ENCODE results near the gene PACRG. TPM values are rescaled to one million over a fixed set of nuclear protein-coding genes. Genes with fewer than 3 reads are reported as not detected.

PACRG gene
- total and polyA plus RNA-seq, 2 of the 13 experiments (the other 11 are each of a cell fraction or from before 2014, with no cell fraction given): 0.13 TPM; not detected in 1

DNA sequence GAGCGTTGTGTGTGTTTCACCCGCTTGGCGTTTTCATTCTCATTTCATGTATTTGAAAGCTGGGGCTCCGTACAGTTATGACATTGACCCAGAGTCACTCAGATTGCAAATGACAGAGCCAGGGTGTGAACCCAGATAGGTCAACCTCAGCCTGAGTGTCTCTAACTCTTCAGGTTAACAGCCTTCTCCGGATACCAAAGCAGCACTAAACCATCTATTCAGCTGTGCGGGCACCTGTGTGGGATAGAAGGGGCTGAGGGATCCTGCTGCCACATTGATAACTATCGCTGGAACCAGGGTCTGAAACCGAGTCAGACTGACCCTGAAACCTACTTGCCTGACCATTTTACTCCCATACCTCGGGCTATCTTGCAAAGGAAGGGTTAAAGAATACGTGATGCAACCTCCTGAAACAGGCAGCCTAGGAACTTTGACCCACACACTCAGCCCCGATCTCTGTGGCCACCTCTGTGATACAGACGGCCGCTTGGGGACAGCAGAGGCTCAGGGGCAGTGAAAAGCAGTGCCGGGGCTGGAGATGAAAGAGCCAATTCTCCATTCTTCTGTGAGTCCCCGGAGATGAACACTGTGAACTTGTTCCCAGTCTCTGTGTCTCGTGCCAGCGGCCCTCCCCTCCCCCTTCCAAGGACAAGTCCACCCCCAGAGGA, 453.2 kb downstream of the PACRG start (continued):
- TF ChIP-seq, protein P1, sequence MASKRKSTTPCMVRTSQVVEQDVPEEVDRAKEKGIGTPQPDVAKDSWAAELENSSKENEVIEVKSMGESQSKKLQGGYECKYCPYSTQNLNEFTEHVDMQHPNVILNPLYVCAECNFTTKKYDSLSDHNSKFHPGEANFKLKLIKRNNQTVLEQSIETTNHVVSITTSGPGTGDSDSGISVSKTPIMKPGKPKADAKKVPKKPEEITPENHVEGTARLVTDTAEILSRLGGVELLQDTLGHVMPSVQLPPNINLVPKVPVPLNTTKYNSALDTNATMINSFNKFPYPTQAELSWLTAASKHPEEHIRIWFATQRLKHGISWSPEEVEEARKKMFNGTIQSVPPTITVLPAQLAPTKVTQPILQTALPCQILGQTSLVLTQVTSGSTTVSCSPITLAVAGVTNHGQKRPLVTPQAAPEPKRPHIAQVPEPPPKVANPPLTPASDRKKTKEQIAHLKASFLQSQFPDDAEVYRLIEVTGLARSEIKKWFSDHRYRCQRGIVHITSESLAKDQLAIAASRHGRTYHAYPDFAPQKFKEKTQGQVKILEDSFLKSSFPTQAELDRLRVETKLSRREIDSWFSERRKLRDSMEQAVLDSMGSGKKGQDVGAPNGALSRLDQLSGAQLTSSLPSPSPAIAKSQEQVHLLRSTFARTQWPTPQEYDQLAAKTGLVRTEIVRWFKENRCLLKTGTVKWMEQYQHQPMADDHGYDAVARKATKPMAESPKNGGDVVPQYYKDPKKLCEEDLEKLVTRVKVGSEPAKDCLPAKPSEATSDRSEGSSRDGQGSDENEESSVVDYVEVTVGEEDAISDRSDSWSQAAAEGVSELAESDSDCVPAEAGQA (IDR thresholded peaks at IDR 0.05; ENCODE audit: low read depth): peak; percentile 27; the same call in 1 of the 2 replicates
- TF ChIP-seq, protein P1 (CRISPR knock-in tag; IDR thresholded peaks at IDR 0.05; ENCODE audit: borderline replicate concordance): no peak
- TF ChIP-seq TMF1 (CRISPR knock-in tag; IDR thresholded peaks at IDR 0.05; ENCODE audit: low read depth): no peak
- TF ChIP-seq, protein P2, sequence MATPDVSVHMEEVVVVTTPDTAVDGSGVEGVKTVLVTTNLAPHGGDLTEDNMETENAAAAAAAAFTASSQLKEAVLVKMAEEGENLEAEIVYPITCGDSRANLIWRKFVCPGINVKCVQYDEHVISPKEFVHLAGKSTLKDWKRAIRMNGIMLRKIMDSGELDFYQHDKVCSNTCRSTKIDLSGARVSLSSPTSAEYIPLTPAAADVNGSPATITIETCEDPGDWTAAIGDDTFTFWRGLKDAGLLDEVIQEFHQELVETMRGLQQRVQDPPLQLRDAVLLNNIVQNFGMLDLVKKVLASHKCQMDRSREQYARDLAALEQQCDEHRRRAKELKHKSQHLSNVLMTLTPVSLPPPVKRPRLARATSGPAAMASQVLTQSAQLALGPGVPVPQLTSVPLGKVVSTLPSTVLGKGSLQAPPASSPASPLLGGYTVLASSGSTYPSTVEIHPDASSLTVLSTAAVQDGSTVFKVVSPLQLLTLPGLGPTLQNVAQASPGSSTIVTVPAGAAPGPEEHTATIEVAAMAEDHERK (CRISPR knock-in tag; IDR thresholded peaks at IDR 0.05; ENCODE audit: low read depth): no peak
- 0 out of 2 replicates have a peak, but pooled peaks have one; percentile 72 for TF ChIP-seq ZNF761 (CRISPR knock-in tag; conservative IDR thresholded peaks at IDR 0.05)
- no peak for TF ChIP-seq RBFOX2 (IDR thresholded peaks at IDR 0.05; ENCODE audit: low read depth, low read length)
- peak; percentile 31; the same call in 1 of the 2 replicates for TF ChIP-seq HHEX (CRISPR knock-in tag; IDR thresholded peaks at IDR 0.05)
- TF ChIP-seq ZNF224 (CRISPR knock-in tag; IDR thresholded peaks at IDR 0.05): peak; percentile 69; the same call in 1 of the 2 replicates
- peak; percentile 62; the same call in 1 of the 2 replicates for TF ChIP-seq YEATS2 (CRISPR knock-in tag; IDR thresholded peaks at IDR 0.05; ENCODE audit: borderline replicate concordance)
- TF ChIP-seq SAP130 (CRISPR knock-in tag; IDR thresholded peaks at IDR 0.05; ENCODE audit: low read depth): peak; percentile 70
- TF ChIP-seq, protein P3, sequence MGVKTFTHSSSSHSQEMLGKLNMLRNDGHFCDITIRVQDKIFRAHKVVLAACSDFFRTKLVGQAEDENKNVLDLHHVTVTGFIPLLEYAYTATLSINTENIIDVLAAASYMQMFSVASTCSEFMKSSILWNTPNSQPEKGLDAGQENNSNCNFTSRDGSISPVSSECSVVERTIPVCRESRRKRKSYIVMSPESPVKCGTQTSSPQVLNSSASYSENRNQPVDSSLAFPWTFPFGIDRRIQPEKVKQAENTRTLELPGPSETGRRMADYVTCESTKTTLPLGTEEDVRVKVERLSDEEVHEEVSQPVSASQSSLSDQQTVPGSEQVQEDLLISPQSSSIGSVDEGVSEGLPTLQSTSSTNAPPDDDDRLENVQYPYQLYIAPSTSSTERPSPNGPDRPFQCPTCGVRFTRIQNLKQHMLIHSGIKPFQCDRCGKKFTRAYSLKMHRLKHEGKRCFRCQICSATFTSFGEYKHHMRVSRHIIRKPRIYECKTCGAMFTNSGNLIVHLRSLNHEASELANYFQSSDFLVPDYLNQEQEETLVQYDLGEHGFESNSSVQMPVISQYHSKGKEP (CRISPR knock-in tag; IDR thresholded peaks at IDR 0.05): no peak; the same call in 1 of the 2 replicates
- 0 out of 2 replicates have a peak, but pooled peaks have one; percentile 69 for TF ChIP-seq ZNF33B (CRISPR knock-in tag; IDR thresholded peaks at IDR 0.05)
- TF ChIP-seq, protein P4, sequence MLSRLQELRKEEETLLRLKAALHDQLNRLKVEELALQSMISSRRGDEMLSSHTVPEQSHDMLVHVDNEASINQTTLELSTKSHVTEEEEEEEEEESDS (CRISPR knock-in tag; IDR thresholded peaks at IDR 0.05; ENCODE audit: borderline replicate concordance): no peak
- TF ChIP-seq, protein P5, sequence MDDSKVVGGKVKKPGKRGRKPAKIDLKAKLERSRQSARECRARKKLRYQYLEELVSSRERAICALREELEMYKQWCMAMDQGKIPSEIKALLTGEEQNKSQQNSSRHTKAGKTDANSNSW (CRISPR knock-in tag; IDR thresholded peaks at IDR 0.05; ENCODE audit: borderline replicate concordance): no peak
- no peak for TF ChIP-seq PHF20 (CRISPR knock-in tag; IDR thresholded peaks at IDR 0.05)
- peak; percentile 22 for TF ChIP-seq ZFP36 (IDR thresholded peaks at IDR 0.05; ENCODE audit: borderline replicate concordance, low read depth, low read length, partially characterized antibody)
